A549 treated with GW870086 at 1 μM for 4 hours (cell line): Measurements from ENCODE around the gene CBLIF. TPM values are rescaled to one million over a fixed set of nuclear protein-coding genes. Genes with fewer than 3 reads are reported as not detected.

Experiments
- total RNA-seq: library from RNA; stranded (reverse); fragments of 200-300 nt; extraction: Qiagen RNA extraction; gene quantifications from 5 replicates; pipeline ENCODE4 v1.2.3, GENCODE V29; 2022; ENCODE audit warnings: low read depth

CBLIF gene
- total RNA-seq = not detected in 5 replicates

GRCh38 chr11:59845399-59845798 lies at the start of gene CBLIF:
Gene CBLIF, minus strand, starts transcription at chr11:59845499. Its CDS starts 46 bp downstream, at chr11:59845453.

GRCh38 chr11:59878575-59878974 lies 33.3 kb upstream of the CBLIF start, which contains the start of gene OOSP3:
Gene OOSP3, plus strand, starts transcription at chr11:59878782. Its CDS starts 27 bp downstream, at chr11:59878809.

DNA sequence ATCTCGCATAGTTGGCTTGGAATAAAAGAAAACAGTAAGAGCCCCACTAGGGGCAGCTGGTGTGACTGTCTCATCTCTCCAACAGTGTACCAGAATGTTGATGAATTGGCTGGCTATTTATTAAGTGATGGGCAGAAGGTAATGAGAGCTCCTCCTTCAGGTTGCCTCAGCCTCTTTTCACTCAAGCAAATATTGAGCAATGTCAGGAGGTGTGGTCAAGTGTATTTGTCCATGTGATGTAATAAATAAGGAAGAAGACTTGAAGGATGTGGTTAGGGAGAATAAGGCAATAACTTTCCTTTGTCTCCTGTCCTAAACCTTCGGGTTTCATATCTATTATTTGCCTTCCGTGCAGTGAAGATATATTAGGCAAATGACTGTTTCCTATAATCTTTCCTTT lies 21.1 kb upstream of the CBLIF start, which contains the start of gene TCN1:
TSS of gene TCN1 (minus strand) at position 91 of the 400 bp plus-strand sequence. CDS start at position 74, 17 bp downstream.

DNA sequence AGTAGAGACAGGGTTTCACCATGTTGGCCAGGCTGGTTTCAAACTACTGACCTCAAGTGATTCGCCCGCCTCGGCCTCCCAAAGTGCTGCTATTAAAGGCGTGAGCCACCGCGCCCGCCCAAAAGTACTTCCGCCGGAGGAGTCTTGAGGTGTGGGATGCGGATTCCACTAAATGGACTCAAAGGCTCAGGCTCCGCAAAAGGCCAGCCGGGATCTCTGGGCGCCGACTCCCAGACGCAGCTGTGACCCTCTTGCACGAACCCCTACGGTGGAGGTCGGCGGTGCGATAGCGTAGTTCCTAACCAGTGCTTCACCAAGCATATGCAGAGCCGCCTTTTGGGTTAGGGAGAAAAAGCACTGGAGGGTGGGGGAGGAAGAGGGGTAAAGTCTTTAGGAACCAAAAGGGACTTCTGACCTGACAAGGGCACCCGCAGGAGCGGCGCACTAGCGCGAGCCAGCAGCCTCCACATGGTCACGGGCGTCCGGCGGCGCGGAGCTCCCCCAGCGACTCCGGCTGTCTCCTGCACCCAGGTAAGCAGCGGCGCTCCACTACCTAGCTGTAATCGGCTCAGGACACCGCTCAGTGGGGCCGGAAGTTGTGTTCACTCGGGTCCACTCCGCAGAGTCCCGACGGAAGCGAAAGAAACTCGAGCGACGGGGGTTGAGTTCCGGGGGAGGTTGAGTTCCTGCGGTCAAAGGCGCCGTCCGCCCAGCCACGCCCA lies 34.9 kb downstream of the CBLIF start, which contains the start of gene MRPL16:
TSS of gene MRPL16 (minus strand) at position 590 of the 722 bp plus-strand sequence. CDS start at position 470, 120 bp downstream.

Other genes with a start within 250 kb of the CBLIF start
- gene OSBP, start 229.7 kb downstream of the CBLIF start, total RNA-seq = 27.5 to 29.8 TPM (median 28.9 TPM) in 5 replicates
- 41.9 to 50.6 TPM (median 48.1 TPM) in 5 replicates for gene PATL1, start 176.5 kb downstream of the CBLIF start, total RNA-seq
- gene OR10V1, start 131.7 kb downstream of the CBLIF start, total RNA-seq = not detected in 5 replicates
- 23.1 to 27.2 TPM (median 25.8 TPM) in 5 replicates for gene STX3, start 90.1 kb downstream of the CBLIF start, total RNA-seq
- 62.6 to 68.1 TPM (median 66.4 TPM) in 5 replicates for gene MRPL16, start 34.7 kb downstream of the CBLIF start, total RNA-seq
- 0.20 to 0.54 TPM (median 0.34 TPM) in 4 of 5 replicates, not detected in the other for gene TCN1, start 21.0 kb upstream of the CBLIF start, total RNA-seq
- not detected in 5 replicates for gene OOSP3, start 33.3 kb upstream of the CBLIF start, total RNA-seq
- not detected in 5 replicates for gene OOSP1, start 92.9 kb upstream of the CBLIF start, total RNA-seq
- gene OOSP4A, start 118.5 kb upstream of the CBLIF start, total RNA-seq = not detected in 5 replicates
- not detected in 5 replicates for gene OOSP4B, start 171.7 kb upstream of the CBLIF start, total RNA-seq
- not detected in 5 replicates for gene OOSP2, start 194.9 kb upstream of the CBLIF start, total RNA-seq
- not detected in 5 replicates for gene MS4A3, start 211.2 kb upstream of the CBLIF start, total RNA-seq
- not detected in 5 replicates for gene MS4A2, start 243.2 kb upstream of the CBLIF start, total RNA-seq